Right lobe of liver (tissue), 4 donors: ENCODE results near the gene SIX2.

Experiments used
- POLR2A ChIP-seq: fragments of 450-650 bp; IDR thresholded peaks from one replicate; pipeline ENCODE4 v1.6.1; 2017; ENCODE audit warnings: antibody characterized with exemption, mild to moderate bottlenecking
- TF ChIP-seq, protein P1 (sequence below), 4 donors: fragments of 200-600 bp in 3 of 4; fragments of 450-650 bp in 1 of 4; IDR thresholded peaks; one replicate each; pipeline versions ENCODE4 v1.5.1 to v1.8.0; 2016 to 2022; ENCODE audit warnings: antibody characterized with exemption in 4 of 4, mild to moderate bottlenecking in 2 of 4
- donor health status: DM: no; HTN: no; CAD: no.
- donor health status: DM: no; HTN: no; CAD: no.
- donor health status: DM: no; HTN: yes; CAD: no.

DNA sequence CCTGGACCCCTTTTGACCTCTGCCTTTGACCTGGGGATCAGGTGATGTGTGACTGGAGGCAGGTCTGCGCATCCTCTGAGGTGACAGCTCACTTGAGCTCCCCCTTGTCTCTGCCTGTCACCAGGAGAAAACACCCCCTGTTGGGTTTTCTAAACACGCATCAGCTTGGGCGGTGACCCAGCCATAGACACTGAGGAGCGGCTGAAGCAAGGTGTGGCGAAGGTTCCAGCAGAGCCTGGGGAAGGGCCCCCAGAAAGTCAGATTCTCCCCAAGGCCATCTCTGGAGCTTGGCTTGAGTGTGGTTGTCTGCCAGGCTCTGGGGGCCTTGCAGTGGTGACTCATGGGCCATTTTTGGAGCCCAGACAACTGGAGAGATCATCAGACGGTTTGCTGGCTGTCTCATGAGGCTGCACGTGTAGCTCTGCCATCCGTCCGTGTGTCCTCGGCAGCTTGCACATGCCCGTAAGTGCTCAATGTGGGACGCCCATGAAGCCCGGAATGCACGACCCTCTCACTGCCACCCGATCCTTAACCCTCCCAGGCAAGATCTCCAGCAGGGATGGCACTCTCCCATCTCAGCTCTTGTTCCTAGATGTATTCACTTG, 38.3 kb downstream of the SIX2 start:
- TF ChIP-seq, protein P1, sequence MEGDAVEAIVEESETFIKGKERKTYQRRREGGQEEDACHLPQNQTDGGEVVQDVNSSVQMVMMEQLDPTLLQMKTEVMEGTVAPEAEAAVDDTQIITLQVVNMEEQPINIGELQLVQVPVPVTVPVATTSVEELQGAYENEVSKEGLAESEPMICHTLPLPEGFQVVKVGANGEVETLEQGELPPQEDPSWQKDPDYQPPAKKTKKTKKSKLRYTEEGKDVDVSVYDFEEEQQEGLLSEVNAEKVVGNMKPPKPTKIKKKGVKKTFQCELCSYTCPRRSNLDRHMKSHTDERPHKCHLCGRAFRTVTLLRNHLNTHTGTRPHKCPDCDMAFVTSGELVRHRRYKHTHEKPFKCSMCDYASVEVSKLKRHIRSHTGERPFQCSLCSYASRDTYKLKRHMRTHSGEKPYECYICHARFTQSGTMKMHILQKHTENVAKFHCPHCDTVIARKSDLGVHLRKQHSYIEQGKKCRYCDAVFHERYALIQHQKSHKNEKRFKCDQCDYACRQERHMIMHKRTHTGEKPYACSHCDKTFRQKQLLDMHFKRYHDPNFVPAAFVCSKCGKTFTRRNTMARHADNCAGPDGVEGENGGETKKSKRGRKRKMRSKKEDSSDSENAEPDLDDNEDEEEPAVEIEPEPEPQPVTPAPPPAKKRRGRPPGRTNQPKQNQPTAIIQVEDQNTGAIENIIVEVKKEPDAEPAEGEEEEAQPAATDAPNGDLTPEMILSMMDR (IDR thresholded peaks at IDR 0.05), result no peak
- TF ChIP-seq POLR2A, result no peak
